Activated naive CD4-positive, alpha-beta T cell treated with Interleukin-2 at 50 U/mL for 16 hours (primary cell): ENCODE data around the gene LCAT.
"Not testable (repeated sequence)": the region's sequence is repeated elsewhere in the genome, so short reads cannot be mapped to it uniquely, and the experiment has no call there.

Experiments used
- DNase-seq: peaks from one replicate; pipeline ENCODE4 v3.0.0-alpha.2; 2020

The LCAT gene

DNA sequence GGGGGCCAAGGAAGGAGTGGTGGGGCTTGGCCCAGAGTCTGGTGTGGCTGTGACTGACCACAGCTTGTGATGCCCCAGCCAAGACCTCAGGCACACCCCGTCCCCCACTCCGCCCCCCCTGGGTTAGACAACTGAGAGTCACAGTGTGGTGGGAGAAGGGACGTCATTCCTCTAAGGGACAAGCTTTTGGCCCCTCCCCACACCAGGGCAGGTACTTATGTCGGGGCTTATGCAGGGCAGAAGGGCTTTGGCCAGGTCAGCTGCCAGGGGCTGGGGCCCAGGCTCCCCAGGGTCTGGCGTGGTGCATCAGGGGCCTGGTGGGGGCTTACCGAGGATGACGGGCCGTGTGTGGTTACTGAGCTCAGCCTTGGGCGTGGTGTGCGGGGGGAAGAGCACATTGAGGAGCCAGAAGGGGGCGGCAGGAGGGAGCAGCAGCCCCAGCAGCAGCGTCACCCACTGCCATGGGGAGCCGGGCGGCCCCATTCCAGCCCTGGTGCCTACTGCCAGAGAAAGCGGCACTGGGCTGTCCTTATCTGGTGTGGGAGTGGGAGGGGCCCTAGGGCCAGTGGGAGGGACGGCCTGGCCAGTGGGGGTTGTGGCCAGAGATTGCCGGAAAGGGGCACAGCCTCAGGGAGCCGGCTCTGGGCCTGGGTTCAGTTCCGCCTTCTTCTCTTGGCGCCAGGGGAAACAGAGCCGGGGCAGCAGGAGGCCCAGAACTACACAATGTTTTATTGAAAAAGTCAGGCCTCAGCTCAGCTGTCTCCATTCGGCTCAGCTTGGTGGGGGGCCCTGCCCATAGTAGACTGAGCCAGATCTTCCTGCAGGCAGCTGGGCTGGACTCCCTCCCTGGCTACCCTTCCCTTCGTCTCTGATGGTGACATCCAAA lies at the start of gene LCAT:
LCAT (minus strand) TSS at position 502 of the 886 bp plus-strand sequence; CDS start at position 483, 19 bp downstream.
- DNase-seq = no peak

GRCh38 chr16:67993207-67994039 lies 49.5 kb upstream of the LCAT start:
- peak; percentile 85 for DNase-seq

- DNase-seq = no peak
Observed at GRCh38 chr16:67992661-67993206, 48.8 kb upstream of the LCAT start.

DNA sequence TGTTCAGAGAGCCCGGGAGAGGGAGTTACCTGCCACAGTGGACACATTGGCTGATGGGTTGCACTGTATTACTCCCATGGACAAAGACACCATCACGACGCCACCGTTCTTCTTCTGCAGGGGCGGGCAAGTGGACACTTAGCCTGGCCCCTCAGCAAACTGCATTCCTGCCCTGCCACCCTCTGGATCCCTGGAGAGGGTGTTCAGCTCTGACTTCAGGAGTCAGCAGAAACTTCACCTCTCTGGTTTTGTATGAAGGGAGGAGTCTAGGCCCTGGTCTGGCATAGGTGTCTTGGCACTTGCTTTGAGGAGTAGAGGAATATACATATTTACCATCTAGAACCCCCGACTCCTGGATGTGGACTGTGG lies 46.1 kb upstream of the LCAT start:
- no peak for DNase-seq

- DNase-seq = no peak
Observed at GRCh38 chr16:67989322-67990017, 45.5 kb upstream of the LCAT start.

GRCh38 chr16:67988675-67989074 lies 44.8 kb upstream of the LCAT start:
- no peak for DNase-seq

DNA sequence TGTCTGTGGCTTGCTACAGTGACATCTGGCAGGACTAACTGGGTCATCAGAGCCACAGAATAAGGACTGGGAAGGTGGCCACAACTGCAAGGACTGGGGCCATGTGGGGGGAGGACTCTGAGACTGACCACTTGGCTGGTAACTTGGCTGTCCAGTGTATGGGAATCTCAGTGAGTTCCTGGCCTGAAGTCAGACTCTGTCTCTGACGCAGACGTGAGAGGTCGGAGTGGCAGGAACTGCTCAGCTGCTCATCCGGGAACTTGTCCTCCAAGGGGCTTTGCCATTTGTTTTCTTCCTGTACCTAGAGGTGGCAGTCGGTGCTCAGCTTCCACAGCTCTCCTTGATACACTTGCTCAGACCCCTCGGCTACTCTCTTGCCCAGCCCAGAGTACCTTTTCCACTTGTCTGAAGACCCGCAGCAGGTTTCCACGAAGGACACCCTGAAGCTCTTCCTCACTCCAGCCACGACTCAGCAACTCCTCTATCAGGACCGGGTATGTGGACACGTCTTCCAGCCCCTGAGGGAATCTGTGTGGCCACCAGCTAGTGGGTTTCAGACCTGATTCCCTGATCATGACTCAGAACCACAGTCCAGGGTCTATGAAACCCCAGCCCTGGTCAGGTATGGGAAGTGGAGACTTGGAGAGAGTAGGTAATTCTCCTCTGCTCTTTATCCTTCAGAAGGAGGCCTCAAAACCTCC lies 43.7 kb upstream of the LCAT start:
- no peak for DNase-seq

- DNase-seq = no peak
Observed at GRCh38 chr16:67986949-67987348, 43.0 kb upstream of the LCAT start.

- no peak for DNase-seq
Observed at GRCh38 chr16:67982011-67982696, 38.2 kb upstream of the LCAT start.

- no peak for DNase-seq
Observed at GRCh38 chr16:67979955-67980678, 36.2 kb upstream of the LCAT start, which contains the start of gene DPEP3. DPEP3 (minus strand) TSS chr16:67980499; CDS start chr16:67980380, 119 bp downstream.

DNA sequence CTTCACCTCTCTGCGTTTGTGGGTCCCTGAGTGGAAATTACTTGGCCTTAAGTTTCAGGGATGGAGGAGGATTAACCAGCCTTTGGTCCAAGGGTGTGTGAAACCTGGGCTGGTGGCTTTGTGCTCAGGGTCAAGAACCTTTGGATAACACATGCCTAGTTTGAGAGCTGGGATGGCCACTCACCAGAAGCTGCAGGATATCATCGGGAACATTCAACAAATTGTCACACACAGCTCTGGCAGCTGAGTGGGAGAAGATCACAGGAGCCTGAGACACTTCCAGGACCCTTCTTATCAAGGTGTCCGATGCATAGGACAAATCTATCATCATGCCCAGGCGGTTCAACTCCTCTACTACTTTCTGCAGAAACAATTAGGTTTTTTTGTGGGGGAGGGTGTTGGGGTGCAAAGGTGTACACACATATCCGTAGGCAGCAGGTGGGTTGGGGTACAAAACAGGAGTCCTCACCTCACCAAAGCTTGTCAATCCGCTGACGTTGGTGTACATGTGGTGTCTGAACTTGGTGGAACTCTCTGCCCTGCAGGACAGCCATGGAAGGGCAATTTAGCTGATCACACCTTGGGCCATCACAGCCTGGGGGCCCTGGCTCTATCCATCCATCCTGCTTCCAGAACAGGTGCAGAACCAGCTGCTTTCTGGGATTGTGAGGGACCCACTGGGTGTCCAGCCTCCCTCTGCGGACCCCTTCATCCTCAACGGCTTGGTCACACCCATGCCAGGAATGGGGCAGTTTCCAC lies 33.7 kb upstream of the LCAT start:
- no peak for DNase-seq

DNA sequence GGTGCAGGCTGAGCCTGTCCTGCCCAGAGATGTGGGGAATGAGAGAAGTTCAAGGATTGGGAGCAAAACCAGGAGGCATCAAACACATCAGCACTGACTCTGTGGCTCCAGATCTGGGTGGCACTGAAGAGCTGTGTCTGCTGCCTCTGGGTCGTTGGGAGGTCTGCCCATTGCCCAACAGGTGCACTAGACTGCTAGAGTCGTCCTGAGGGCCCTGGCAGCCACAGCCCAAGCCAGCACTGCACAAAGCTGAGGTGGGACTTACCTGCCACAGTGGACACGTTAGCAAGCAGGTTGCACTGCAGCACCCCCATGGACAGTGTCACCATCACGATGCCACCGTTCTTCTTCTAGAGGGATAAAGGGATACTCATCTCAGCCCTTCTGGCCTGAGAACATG lies 33.1 kb upstream of the LCAT start:
- no peak for DNase-seq

GRCh38 chr16:67976205-67976604 lies 32.3 kb upstream of the LCAT start:
- no peak for DNase-seq

DNA sequence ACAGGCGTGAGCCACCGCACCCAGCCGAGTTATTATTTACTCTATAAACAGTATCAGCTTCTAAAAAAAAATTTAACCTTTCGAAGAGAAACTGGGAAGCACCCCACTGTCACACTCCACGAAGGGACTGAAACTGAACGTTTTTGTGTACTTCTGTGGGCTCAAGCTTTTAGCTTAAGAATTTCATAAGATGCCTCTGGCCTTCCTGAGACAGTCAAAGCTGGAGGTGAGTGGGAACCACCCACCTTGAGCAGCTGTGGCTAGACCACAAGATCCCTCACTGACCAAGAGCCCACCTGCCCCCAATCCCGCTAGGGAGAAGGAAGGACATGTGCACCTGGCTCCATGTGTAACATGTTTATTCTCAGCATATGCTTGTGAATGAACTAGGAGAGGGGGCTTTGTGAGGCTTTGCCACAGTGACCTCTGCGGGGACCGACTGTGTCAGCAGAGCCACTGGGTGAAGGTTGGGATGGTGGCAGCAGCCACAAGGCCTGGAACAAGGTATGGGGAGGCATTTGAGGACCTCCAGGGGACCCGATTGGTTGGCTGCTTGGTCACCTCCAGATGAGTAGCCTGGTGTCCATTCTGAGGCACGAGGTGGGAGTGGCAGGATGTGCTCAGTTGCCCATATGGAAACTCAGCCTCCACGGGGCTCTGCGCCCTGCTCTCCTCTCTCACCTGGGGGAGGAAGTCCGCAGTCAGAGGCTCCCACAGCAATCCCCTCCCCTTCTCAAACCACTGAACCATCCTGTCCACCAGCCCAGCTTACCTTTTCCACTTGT lies 31.6 kb upstream of the LCAT start:
- no peak for DNase-seq

- not testable (repeated sequence) for DNase-seq
Observed at GRCh38 chr16:67972285-67972684, 28.4 kb upstream of the LCAT start.

- no peak for DNase-seq
Observed at GRCh38 chr16:67971111-67971510, 27.2 kb upstream of the LCAT start.

GRCh38 chr16:67969254-67970039 lies 25.5 kb upstream of the LCAT start:
- no peak for DNase-seq
